DND-41 (cell line): ENCODE data around the gene GRK1.
A peak's percentile ranks its signal among the peaks of the same experiment; 100 is the strongest.

Source experiments
- ATAC-seq: fragments of 200-7000 bp; cut with Tn5 transposase; 3 replicates; pipeline ENCODE4 v1.9.1; 2021; ENCODE audit warnings: low read depth; ENCODE audit not compliant: insufficient read depth
- DNase-seq: peaks from one replicate; pipeline ENCODE4 v3.0.0-alpha.2; 2020
- H2AFZ ChIP-seq: 2 replicates; pipeline ENCODE4 v1.6.0; 2012; ENCODE audit warnings: low read depth, low read length
- H3K27ac ChIP-seq: 2 replicates; pipeline ENCODE4 v1.5.1; 2012; ENCODE audit warnings: low read length, inconsistent platforms
- H3K27me3 ChIP-seq: fragments of 200-600 bp; sonication (generic); 2 replicates; pipeline ENCODE4 v1.6.0; 2012; ENCODE audit warnings: low read length, mild to moderate bottlenecking, inconsistent platforms; ENCODE audit not compliant: insufficient read depth, poor library complexity
- H3K36me3 ChIP-seq: 2 replicates; pipeline ENCODE4 v1.5.1; 2012; ENCODE audit warnings: low read length, inconsistent platforms; ENCODE audit not compliant: insufficient read depth
- H3K4me1 ChIP-seq: 2 replicates; pipeline ENCODE4 v1.5.1; 2012; ENCODE audit warnings: mild to moderate bottlenecking, low read length; ENCODE audit not compliant: insufficient read depth
- H3K4me2 ChIP-seq: 2 replicates; pipeline ENCODE4 v1.6.0; 2012; ENCODE audit warnings: mild to moderate bottlenecking, moderate library complexity, low read length, inconsistent platforms; ENCODE audit not compliant: insufficient read depth
- H3K4me3 ChIP-seq, 2 experiments: fragments of 200-600 bp in 1 of 2; shearing (Covaris generic) in 1 of 2; 2 replicates each; pipeline ENCODE4 v1.5.1; 2012 to 2016; ENCODE audit warnings: inconsistent platforms in 2 of 2, low read length in 2 of 2, mild to moderate bottlenecking in 2 of 2, low read depth in 1 of 2, moderate library complexity in 1 of 2
- H3K79me2 ChIP-seq: 2 replicates; pipeline ENCODE4 v1.6.0; 2012; ENCODE audit warnings: low read length, inconsistent platforms; ENCODE audit not compliant: insufficient read depth
- H3K9ac ChIP-seq: 2 replicates; pipeline ENCODE4 v1.6.0; 2012; ENCODE audit warnings: low read depth, mild to moderate bottlenecking, inconsistent platforms, low read length, moderate library complexity
- H3K9me3 ChIP-seq: 2 replicates; pipeline ENCODE4 v1.5.1; 2012; ENCODE audit warnings: low read length, moderate library complexity, mild to moderate bottlenecking, inconsistent platforms; ENCODE audit not compliant: insufficient read depth, severe bottlenecking
- H4K20me1 ChIP-seq: 2 replicates; pipeline ENCODE4 v1.6.0; 2012; ENCODE audit warnings: low read length; ENCODE audit not compliant: insufficient read depth
- CTCF ChIP-seq: IDR thresholded peaks from 2 replicates; pipeline ENCODE4 v1.5.1; 2012; ENCODE audit warnings: borderline replicate concordance, low read length, moderate library complexity, mild to moderate bottlenecking; ENCODE audit not compliant: poor library complexity, severe bottlenecking; ENCODE audit errors: extremely low read depth
- EZH2 ChIP-seq: IDR thresholded peaks from 3 replicates; pipeline ENCODE4 v1.6.1; 2012; ENCODE audit warnings: borderline replicate concordance, low read depth, mild to moderate bottlenecking, moderate library complexity, low read length, inconsistent platforms; ENCODE audit not compliant: severe bottlenecking

The GRK1 gene

GRCh38 chr13:113667771-113668490 lies 912 bp downstream of the GRK1 start:
- ATAC-seq, result no peak
- no peak for DNase-seq
- TF ChIP-seq EZH2 (no peak), CTCF (no peak)
- Histone ChIP-seq H2AFZ (no peak overlapping the region), H3K4me1 (no peaks in the 10 kb centered on the region; the same call in 1 of the 2 replicates), H3K36me3 (no peaks in the 10 kb centered on the region), H3K27me3 (no peaks in the 10 kb centered on the region), H3K4me2 (no peak overlapping the region), H3K27ac (no peak overlapping the region), H3K4me3 (no peak overlapping the region), H4K20me1 (peaks cover 29% of the 10 kb centered on the region), H3K9me3 (no peaks in the 10 kb centered on the region), H3K9ac (no peak overlapping the region), H3K79me2 (no peaks in the 10 kb centered on the region)

GRCh38 chr13:113668491-113668971 lies 1.5 kb downstream of the GRK1 start:
- Histone ChIP-seq H3K4me3 (no peak overlapping the region), H4K20me1 (peaks cover 29% of the 10 kb centered on the region), H3K9me3 (no peaks in the 10 kb centered on the region), H3K4me2 (no peak overlapping the region), H2AFZ (no peak overlapping the region), H3K79me2 (no peaks in the 10 kb centered on the region), H3K4me1 (no peaks in the 10 kb centered on the region; the same call in 1 of the 2 replicates), H3K27ac (no peak overlapping the region), H3K36me3 (no peaks in the 10 kb centered on the region), H3K9ac (no peak overlapping the region), H3K27me3 (no peaks in the 10 kb centered on the region)
- TF ChIP-seq CTCF (no peak), EZH2 (no peak)
- DNase-seq (peak; percentile 30), ATAC-seq (peak; percentile 65)

GRCh38 chr13:113669231-113669754 lies 2.3 kb downstream of the GRK1 start:
- no peak for ATAC-seq
- no peak overlapping the region for H3K4me3 ChIP-seq

More at GRCh38 chr13:113669231-113669754, 2.3 kb downstream of the GRK1 start:
- Histone ChIP-seq H3K79me2 (no peaks in the 10 kb centered on the region), H3K27me3 (no peaks in the 10 kb centered on the region), H3K27ac (no peak overlapping the region), H3K36me3 (no peaks in the 10 kb centered on the region), H4K20me1 (peaks cover 29% of the 10 kb centered on the region), H2AFZ (no peak overlapping the region), H3K4me2 (no peak overlapping the region), H3K4me1 (no peaks in the 10 kb centered on the region; the same call in 1 of the 2 replicates), H3K9ac (no peak overlapping the region), H3K9me3 (no peaks in the 10 kb centered on the region)
- TF ChIP-seq CTCF, result no peak
- no peak for TF ChIP-seq EZH2
- no peak for DNase-seq
